Measurements from ENCODE around the gene SDK1. TPM values are rescaled to one million over a fixed set of nuclear protein-coding genes. Genes with fewer than 3 reads are reported as not detected.

The SDK1 gene
- total RNA-seq, 1 donor from 2014 or later: 0.48 TPM

- no peak overlapping the region for H3K4me3 Mint-ChIP-seq (ENCODE audit: low read depth)
- intact Hi-C loops (cut with micrococcal nuclease): no loop called here
Measured at GRCh38 chr7:4279216-4279615, 978.2 kb downstream of the SDK1 start.

GRCh38 chr7:4281231-4281993, 980.4 kb downstream of the SDK1 start:
- H3K27me3 Mint-ChIP-seq (ENCODE audit: low read depth): no peaks in the 10 kb centered on the region
- H3K27ac Mint-ChIP-seq: no peak overlapping the region
- peaks cover 15% of the 10 kb centered on the region for H3K9me3 Mint-ChIP-seq
- intact Hi-C loops (cut with micrococcal nuclease): no loop called here
- no peaks in the 10 kb centered on the region for H3K36me3 Mint-ChIP-seq (ENCODE audit: low read depth)
- no peak overlapping the region for H3K4me3 Mint-ChIP-seq (ENCODE audit: low read depth)
- H3K4me1 Mint-ChIP-seq (ENCODE audit: low read depth): no peaks in the 10 kb centered on the region
- no peak for DNase-seq (ENCODE audit: low spot score)

More at GRCh38 chr7:4279216-4279615, 978.2 kb downstream of the SDK1 start:
- Mint-ChIP-seq H3K27me3 (ENCODE audit: low read depth) (no peaks in the 10 kb centered on the region), H3K4me1 (ENCODE audit: low read depth) (no peaks in the 10 kb centered on the region), H3K9me3 (peaks cover 23% of the 10 kb centered on the region), H3K36me3 (ENCODE audit: low read depth) (no peaks in the 10 kb centered on the region), H3K27ac (no peak overlapping the region)
- DNase-seq (ENCODE audit: low spot score): no peak

- Mint-ChIP-seq H3K4me3 (ENCODE audit: low read depth) (no peak overlapping the region), H3K36me3 (ENCODE audit: low read depth) (no peaks in the 10 kb centered on the region), H3K4me1 (ENCODE audit: low read depth) (no peaks in the 10 kb centered on the region), H3K9me3 (peaks cover 15% of the 10 kb centered on the region), H3K27me3 (ENCODE audit: low read depth) (no peaks in the 10 kb centered on the region), H3K27ac (no peak overlapping the region)
- intact Hi-C loops (cut with micrococcal nuclease): no loop called here
- DNase-seq (ENCODE audit: low spot score): no peak
Measured at GRCh38 chr7:4282434-4283223, 981.6 kb downstream of the SDK1 start.

GRCh38 chr7:4286351-4286750, 985.3 kb downstream of the SDK1 start:
- no peak overlapping the region for H3K27ac Mint-ChIP-seq
- no peak overlapping the region for H3K4me3 Mint-ChIP-seq (ENCODE audit: low read depth)
- no peak for DNase-seq (ENCODE audit: low spot score)
- H3K4me1 Mint-ChIP-seq (ENCODE audit: low read depth): peaks cover 3% of the 10 kb centered on the region
- intact Hi-C loops (cut with micrococcal nuclease): no loop called here
- no peaks in the 10 kb centered on the region for H3K27me3 Mint-ChIP-seq (ENCODE audit: low read depth)
- H3K9me3 Mint-ChIP-seq: no peaks in the 10 kb centered on the region
- H3K36me3 Mint-ChIP-seq (ENCODE audit: low read depth): no peaks in the 10 kb centered on the region

DNA sequence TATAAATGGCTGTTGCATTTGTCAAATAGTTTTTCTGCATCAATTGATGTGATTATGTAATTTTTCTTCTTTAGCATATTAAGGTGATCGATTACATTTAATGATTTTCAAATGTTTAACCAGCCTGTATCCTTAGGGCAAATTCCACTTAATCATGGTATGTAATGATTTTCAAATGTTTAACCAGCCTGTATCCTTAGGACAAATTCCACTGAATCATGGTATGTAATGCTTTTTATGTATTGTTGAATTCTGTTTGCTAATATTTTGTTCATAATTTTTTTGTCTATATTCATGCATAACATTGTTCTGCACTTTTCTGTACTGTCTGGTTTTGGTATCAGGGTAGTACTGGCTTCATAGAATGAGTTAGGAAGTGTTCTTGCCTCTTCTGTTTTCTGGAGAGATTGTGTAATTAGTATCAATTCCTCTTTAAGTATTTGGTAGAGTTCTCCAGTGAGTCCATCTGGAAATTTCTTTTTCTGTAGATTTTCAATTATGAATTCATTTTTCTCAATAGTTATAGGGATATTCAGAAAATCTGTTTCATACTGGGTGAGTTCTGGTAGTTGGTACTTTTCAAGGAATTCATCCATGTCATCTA, 987.8 kb downstream of the SDK1 start:
- H3K4me1 Mint-ChIP-seq (ENCODE audit: low read depth): peaks cover 3% of the 10 kb centered on the region
- no peak overlapping the region for H3K4me3 Mint-ChIP-seq (ENCODE audit: low read depth)
- H3K27me3 Mint-ChIP-seq (ENCODE audit: low read depth): no peaks in the 10 kb centered on the region
- H3K36me3 Mint-ChIP-seq (ENCODE audit: low read depth): no peaks in the 10 kb centered on the region
- intact Hi-C loops (cut with micrococcal nuclease): no loop called here
- H3K9me3 Mint-ChIP-seq: peaks cover 15% of the 10 kb centered on the region
- DNase-seq (ENCODE audit: low spot score): no peak
- H3K27ac Mint-ChIP-seq: no peak overlapping the region

GRCh38 chr7:4297165-4297917, 996.3 kb downstream of the SDK1 start:
- Mint-ChIP-seq H3K27me3 (ENCODE audit: low read depth) (no peaks in the 10 kb centered on the region), H3K9me3 (peaks cover 25% of the 10 kb centered on the region), H3K4me3 (ENCODE audit: low read depth) (no peak overlapping the region), H3K36me3 (ENCODE audit: low read depth) (no peaks in the 10 kb centered on the region), H3K27ac (no peak overlapping the region), H3K4me1 (ENCODE audit: low read depth) (no peaks in the 10 kb centered on the region)
- no peak for DNase-seq (ENCODE audit: low spot score)
- intact Hi-C loops (cut with micrococcal nuclease): no loop called here

GRCh38 chr7:4297918-4298219, 996.8 kb downstream of the SDK1 start:
- Mint-ChIP-seq H3K4me1 (ENCODE audit: low read depth) (no peaks in the 10 kb centered on the region), H3K9me3 (peaks cover 21% of the 10 kb centered on the region), H3K36me3 (ENCODE audit: low read depth) (no peaks in the 10 kb centered on the region), H3K27me3 (ENCODE audit: low read depth) (no peaks in the 10 kb centered on the region), H3K27ac (no peak overlapping the region), H3K4me3 (ENCODE audit: low read depth) (no peak overlapping the region)
- DNase-seq (ENCODE audit: low spot score): no peak
- intact Hi-C loops (cut with micrococcal nuclease): no loop called here

- peaks cover 11% of the 10 kb centered on the region for H3K9me3 Mint-ChIP-seq
Measured at GRCh38 chr7:4299431-4299830, 998.4 kb downstream of the SDK1 start.

DNA sequence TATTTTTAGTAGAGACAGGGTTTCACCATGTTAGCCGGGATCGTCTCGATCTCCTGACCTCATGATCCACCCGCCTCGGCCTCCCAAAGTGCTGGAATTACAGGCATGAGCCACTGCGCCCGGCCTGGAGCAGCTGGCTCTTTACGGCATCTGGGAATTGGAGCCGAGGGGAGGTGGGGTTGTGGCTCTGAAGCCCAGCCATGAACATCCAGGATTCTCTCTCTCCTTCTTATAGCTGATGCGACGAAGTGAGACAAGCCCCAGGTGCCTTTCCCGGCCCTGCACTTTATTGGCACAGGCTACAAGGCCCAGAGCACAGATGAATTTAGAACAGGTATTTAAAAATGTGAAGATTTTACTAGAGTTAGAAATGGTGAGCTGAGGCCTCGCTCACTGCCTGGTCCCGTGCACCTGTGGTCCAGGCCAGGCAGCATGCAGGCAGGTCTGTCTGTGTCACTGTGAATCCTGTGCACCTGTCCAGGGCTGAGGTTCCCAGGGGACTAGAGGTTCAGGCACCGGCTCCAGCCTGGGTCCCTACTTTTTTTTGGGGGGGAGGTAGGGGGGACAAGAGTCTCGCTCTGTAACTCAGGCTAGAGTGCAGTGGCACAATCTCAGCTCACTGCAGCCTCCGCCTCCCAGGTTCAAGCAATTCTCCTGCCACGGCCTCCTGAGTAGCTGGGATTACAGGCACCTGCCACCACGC, 1001.3 kb downstream of the SDK1 start:
- no peak overlapping the region for H3K4me3 Mint-ChIP-seq (ENCODE audit: low read depth)
- intact Hi-C loops (cut with micrococcal nuclease): no loop called here
- no peaks in the 10 kb centered on the region for H3K27me3 Mint-ChIP-seq (ENCODE audit: low read depth)
- no peak overlapping the region for H3K27ac Mint-ChIP-seq
- DNase-seq (ENCODE audit: low spot score): no peak
- no peaks in the 10 kb centered on the region for H3K4me1 Mint-ChIP-seq (ENCODE audit: low read depth)
- H3K36me3 Mint-ChIP-seq (ENCODE audit: low read depth): no peaks in the 10 kb centered on the region
- peaks cover 8% of the 10 kb centered on the region for H3K9me3 Mint-ChIP-seq

More at GRCh38 chr7:4299431-4299830, 998.4 kb downstream of the SDK1 start:
- no peak overlapping the region for H3K27ac Mint-ChIP-seq
- H3K36me3 Mint-ChIP-seq (ENCODE audit: low read depth): no peaks in the 10 kb centered on the region
- no peaks in the 10 kb centered on the region for H3K27me3 Mint-ChIP-seq (ENCODE audit: low read depth)
- no peak overlapping the region for H3K4me3 Mint-ChIP-seq (ENCODE audit: low read depth)
- H3K4me1 Mint-ChIP-seq (ENCODE audit: low read depth): no peaks in the 10 kb centered on the region
- intact Hi-C loops (cut with micrococcal nuclease): no loop called here
- no peak for DNase-seq (ENCODE audit: low spot score)

- Mint-ChIP-seq H3K36me3 (ENCODE audit: low read depth) (no peaks in the 10 kb centered on the region), H3K27me3 (ENCODE audit: low read depth) (no peaks in the 10 kb centered on the region), H3K9me3 (peaks cover 3% of the 10 kb centered on the region), H3K27ac (no peak overlapping the region), H3K4me1 (ENCODE audit: low read depth) (no peaks in the 10 kb centered on the region), H3K4me3 (ENCODE audit: low read depth) (no peak overlapping the region)
- no peak for DNase-seq (ENCODE audit: low spot score)
- intact Hi-C loops (cut with micrococcal nuclease): no loop called here
Measured at GRCh38 chr7:4307316-4308204, 1006.5 kb downstream of the SDK1 start.

DNA sequence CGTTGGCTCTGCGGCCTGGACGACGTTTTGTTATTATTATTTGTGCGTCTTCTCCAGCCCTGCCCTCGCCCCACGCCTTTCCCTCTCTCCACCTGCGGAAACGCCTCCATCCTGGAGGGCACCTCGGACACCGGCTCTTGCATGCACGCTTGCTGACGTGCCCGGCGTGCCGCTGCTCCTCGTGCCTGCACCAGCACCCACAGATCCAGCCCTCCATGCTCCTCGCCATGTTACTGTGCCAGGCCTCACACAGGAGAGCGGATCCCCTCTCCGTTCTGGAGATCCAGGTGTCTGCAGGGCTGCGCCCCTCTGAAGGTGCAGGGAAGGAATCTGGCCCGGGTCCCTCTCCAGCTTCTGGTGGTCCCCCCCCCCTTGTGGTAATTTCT, 1007.1 kb downstream of the SDK1 start:
- DNase-seq (ENCODE audit: low spot score): no peak
- no peak overlapping the region for H3K4me3 Mint-ChIP-seq (ENCODE audit: low read depth)
- H3K9me3 Mint-ChIP-seq: peaks cover 3% of the 10 kb centered on the region
- no peaks in the 10 kb centered on the region for H3K27me3 Mint-ChIP-seq (ENCODE audit: low read depth)
- H3K4me1 Mint-ChIP-seq (ENCODE audit: low read depth): no peaks in the 10 kb centered on the region
- H3K27ac Mint-ChIP-seq: no peak overlapping the region
- H3K36me3 Mint-ChIP-seq (ENCODE audit: low read depth): no peaks in the 10 kb centered on the region
- intact Hi-C loops (cut with micrococcal nuclease): no loop called here
